Liver (tissue), 3 donors: ENCODE results near the gene GRIK2.

Source experiments
- CTCF ChIP-seq: fragments of 150-350 bp; IDR thresholded peaks from 2 replicates; pipeline ENCODE4 v1.5.1; 2017; ENCODE audit warnings: improper control_type of control experiment, low read depth, low read length; ENCODE audit not compliant: missing input control
- EGR1 ChIP-seq, 2 donors: IDR thresholded peaks; 2 replicates each; pipeline ENCODE4 v1.6.1; 2016 to 2018; ENCODE audit warnings: antibody characterized with exemption in 2 of 2, low read depth in 2 of 2
- FOXA1 ChIP-seq: IDR thresholded peaks from 2 replicates; pipeline ENCODE4 v1.6.1; 2016; ENCODE audit warnings: antibody characterized with exemption
- GABPA ChIP-seq, 2 donors: IDR thresholded peaks in 1 of 2; conservative IDR thresholded peaks in 1 of 2; 2 replicates each; pipeline ENCODE4 v1.6.1; 2016; ENCODE audit warnings: antibody characterized with exemption in 2 of 2, mild to moderate bottlenecking in 1 of 2, moderate library complexity in 1 of 2
- HNF4A ChIP-seq, 2 donors: conservative IDR thresholded peaks; 2 replicates each; pipeline ENCODE4 v1.6.1; 2016; ENCODE audit warnings: antibody characterized with exemption in 2 of 2, mild to moderate bottlenecking in 2 of 2
- JUND ChIP-seq, 2 donors: IDR thresholded peaks; 2 replicates each; pipeline ENCODE4 v1.6.1; 2016; ENCODE audit warnings: antibody characterized with exemption in 2 of 2
- MAX ChIP-seq: IDR thresholded peaks from 2 replicates; pipeline ENCODE4 v1.6.1; 2016; ENCODE audit warnings: antibody characterized with exemption
- RAD21 ChIP-seq, 2 donors: IDR thresholded peaks; 2 replicates each; pipeline ENCODE4 v1.6.1; 2016; ENCODE audit warnings: antibody characterized with exemption in 2 of 2, mild to moderate bottlenecking in 2 of 2
- TAF1 ChIP-seq: conservative IDR thresholded peaks from 2 replicates; pipeline ENCODE4 v1.6.1; 2016; ENCODE audit warnings: antibody characterized with exemption, mild to moderate bottlenecking
- YY1 ChIP-seq: IDR thresholded peaks from 2 replicates; pipeline ENCODE4 v1.6.1; 2016; ENCODE audit warnings: antibody characterized with exemption, mild to moderate bottlenecking
- TF ChIP-seq, protein P1 (sequence below): IDR thresholded peaks from 2 replicates; pipeline ENCODE4 v1.6.1; 2016; ENCODE audit warnings: antibody characterized with exemption
- TF ChIP-seq, protein P2 (sequence below): IDR thresholded peaks from 2 replicates; pipeline ENCODE4 v1.6.1; 2016; ENCODE audit warnings: antibody characterized with exemption, mild to moderate bottlenecking
- TF ChIP-seq, protein P3 (sequence below): IDR thresholded peaks from 2 replicates; pipeline ENCODE4 v1.6.1; 2016; ENCODE audit warnings: antibody characterized with exemption
- donor health status: healthy.
- donor health status: healthy.

DNA sequence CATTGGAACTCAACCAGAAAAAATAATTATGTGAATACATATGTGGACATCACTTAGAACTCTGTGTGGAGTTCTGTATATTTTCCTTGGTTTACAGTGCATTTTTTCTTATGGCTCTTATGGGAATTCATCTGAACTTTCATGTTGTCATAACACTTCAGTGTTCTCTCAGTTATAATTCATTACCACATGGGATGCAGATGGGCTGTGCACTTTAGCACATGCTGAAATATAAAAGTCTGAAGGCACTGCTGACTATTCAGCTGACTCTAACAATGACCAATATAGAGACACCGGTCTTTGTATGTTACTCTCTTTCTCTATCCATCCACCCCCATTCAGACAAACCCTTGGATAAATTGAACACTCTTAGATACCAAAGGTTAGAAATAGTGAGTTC is 29.3 kb downstream of the GRIK2 start:
- TF ChIP-seq TAF1 (no peak), EGR1 (IDR thresholded peaks at IDR 0.05; ENCODE audit: low read depth in 2 of 2) (no peak), CTCF (no peak), YY1 (no peak), HNF4A (conservative IDR thresholded peaks at IDR 0.05) (no peak), MAX (no peak), GABPA (IDR thresholded peaks at IDR 0.05 in 1 of 2, conservative IDR thresholded peaks at IDR 0.05 in 1 of 2) (no peak), JUND (IDR thresholded peaks at IDR 0.05) (no peak), RAD21 (IDR thresholded peaks at IDR 0.05) (no peak), FOXA1 (no peak)
- TF ChIP-seq, protein P1, sequence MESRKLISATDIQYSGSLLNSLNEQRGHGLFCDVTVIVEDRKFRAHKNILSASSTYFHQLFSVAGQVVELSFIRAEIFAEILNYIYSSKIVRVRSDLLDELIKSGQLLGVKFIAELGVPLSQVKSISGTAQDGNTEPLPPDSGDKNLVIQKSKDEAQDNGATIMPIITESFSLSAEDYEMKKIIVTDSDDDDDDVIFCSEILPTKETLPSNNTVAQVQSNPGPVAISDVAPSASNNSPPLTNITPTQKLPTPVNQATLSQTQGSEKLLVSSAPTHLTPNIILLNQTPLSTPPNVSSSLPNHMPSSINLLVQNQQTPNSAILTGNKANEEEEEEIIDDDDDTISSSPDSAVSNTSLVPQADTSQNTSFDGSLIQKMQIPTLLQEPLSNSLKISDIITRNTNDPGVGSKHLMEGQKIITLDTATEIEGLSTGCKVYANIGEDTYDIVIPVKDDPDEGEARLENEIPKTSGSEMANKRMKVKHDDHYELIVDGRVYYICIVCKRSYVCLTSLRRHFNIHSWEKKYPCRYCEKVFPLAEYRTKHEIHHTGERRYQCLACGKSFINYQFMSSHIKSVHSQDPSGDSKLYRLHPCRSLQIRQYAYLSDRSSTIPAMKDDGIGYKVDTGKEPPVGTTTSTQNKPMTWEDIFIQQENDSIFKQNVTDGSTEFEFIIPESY, result no peak
- TF ChIP-seq, protein P2, sequence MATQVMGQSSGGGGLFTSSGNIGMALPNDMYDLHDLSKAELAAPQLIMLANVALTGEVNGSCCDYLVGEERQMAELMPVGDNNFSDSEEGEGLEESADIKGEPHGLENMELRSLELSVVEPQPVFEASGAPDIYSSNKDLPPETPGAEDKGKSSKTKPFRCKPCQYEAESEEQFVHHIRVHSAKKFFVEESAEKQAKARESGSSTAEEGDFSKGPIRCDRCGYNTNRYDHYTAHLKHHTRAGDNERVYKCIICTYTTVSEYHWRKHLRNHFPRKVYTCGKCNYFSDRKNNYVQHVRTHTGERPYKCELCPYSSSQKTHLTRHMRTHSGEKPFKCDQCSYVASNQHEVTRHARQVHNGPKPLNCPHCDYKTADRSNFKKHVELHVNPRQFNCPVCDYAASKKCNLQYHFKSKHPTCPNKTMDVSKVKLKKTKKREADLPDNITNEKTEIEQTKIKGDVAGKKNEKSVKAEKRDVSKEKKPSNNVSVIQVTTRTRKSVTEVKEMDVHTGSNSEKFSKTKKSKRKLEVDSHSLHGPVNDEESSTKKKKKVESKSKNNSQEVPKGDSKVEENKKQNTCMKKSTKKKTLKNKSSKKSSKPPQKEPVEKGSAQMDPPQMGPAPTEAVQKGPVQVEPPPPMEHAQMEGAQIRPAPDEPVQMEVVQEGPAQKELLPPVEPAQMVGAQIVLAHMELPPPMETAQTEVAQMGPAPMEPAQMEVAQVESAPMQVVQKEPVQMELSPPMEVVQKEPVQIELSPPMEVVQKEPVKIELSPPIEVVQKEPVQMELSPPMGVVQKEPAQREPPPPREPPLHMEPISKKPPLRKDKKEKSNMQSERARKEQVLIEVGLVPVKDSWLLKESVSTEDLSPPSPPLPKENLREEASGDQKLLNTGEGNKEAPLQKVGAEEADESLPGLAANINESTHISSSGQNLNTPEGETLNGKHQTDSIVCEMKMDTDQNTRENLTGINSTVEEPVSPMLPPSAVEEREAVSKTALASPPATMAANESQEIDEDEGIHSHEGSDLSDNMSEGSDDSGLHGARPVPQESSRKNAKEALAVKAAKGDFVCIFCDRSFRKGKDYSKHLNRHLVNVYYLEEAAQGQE, result no peak
- TF ChIP-seq, protein P3, sequence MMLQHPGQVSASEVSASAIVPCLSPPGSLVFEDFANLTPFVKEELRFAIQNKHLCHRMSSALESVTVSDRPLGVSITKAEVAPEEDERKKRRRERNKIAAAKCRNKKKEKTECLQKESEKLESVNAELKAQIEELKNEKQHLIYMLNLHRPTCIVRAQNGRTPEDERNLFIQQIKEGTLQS, result no peak
